ENCODE measurements around the gene CTTN.

DNA sequence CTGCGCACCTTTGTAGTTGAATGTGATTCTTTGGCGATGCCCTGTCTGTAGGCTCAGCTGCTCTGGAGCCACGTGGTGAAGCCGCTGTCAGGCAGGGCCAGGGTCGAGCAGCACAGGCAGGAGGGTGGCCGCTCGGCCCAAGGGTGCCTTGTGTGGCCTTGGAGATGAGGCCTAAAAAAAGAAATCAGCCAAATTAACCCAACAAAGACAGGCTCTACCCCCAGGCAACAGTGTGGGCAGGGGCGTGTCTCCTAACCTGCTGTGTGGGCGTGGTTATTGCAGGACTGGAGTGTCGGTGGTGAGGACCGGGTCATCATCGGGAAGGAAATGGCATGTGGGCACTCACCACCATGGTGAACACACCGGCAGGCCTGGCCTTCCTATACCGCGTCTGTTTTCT lies 34.3 kb downstream of the CTTN start:
- TF ChIP-seq POLR2AphosphoS5 (IDR thresholded peaks at IDR 0.05), result no peak
- TF ChIP-seq, protein P1, sequence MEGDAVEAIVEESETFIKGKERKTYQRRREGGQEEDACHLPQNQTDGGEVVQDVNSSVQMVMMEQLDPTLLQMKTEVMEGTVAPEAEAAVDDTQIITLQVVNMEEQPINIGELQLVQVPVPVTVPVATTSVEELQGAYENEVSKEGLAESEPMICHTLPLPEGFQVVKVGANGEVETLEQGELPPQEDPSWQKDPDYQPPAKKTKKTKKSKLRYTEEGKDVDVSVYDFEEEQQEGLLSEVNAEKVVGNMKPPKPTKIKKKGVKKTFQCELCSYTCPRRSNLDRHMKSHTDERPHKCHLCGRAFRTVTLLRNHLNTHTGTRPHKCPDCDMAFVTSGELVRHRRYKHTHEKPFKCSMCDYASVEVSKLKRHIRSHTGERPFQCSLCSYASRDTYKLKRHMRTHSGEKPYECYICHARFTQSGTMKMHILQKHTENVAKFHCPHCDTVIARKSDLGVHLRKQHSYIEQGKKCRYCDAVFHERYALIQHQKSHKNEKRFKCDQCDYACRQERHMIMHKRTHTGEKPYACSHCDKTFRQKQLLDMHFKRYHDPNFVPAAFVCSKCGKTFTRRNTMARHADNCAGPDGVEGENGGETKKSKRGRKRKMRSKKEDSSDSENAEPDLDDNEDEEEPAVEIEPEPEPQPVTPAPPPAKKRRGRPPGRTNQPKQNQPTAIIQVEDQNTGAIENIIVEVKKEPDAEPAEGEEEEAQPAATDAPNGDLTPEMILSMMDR (IDR thresholded peaks at IDR 0.05), result no peak
- TF ChIP-seq POLR2A (IDR thresholded peaks at IDR 0.05), result no peak
- no peak for TF ChIP-seq EP300 (IDR thresholded peaks at IDR 0.05)

All from suprapubic skin (tissue), 4 donors.